Mucosa of descending colon (tissue), 3 donors: ENCODE measurements around the gene TTC8. TPM values are rescaled to one million over a fixed set of nuclear protein-coding genes. Genes with fewer than 3 reads are reported as not detected.

Source experiments
- ATAC-seq: fragments of 200-7000 bp; cut with Tn5 transposase; one replicate; pipeline ENCODE4 v1.9.1; 2020; ENCODE audit warnings: mild to moderate bottlenecking, moderate library complexity
- DNase-seq, 3 donors: peaks; one replicate each; pipeline ENCODE4 v3.0.0-alpha.2; 2020
- H3K36me3 ChIP-seq: fragments of 200-600 bp; one replicate; pipeline ENCODE4 v1.8.0; 2021; ENCODE audit warnings: low read depth, mild to moderate bottlenecking
- H3K4me1 ChIP-seq: fragments of 200-600 bp; one replicate; pipeline ENCODE4 v1.8.0; 2021; ENCODE audit warnings: low read depth, mild to moderate bottlenecking
- H3K4me3 ChIP-seq: fragments of 200-600 bp; one replicate; pipeline ENCODE4 v1.8.0; 2021; ENCODE audit warnings: mild to moderate bottlenecking
- H3K9me3 ChIP-seq: fragments of 200-600 bp; one replicate; pipeline ENCODE4 v1.8.0; 2021; ENCODE audit warnings: mild to moderate bottlenecking
- CTCF ChIP-seq: fragments of 200-600 bp; IDR thresholded peaks from one replicate; pipeline ENCODE4 v1.8.0; 2022; ENCODE audit warnings: antibody characterized with exemption, mild to moderate bottlenecking
- intact Hi-C, 2 donors: fragments of 100-400 bp; cut with DNase I in 1 of 2; cut with micrococcal nuclease in 1 of 2; formaldehyde crosslinking; loops; one replicate each; pipeline versions ENCODE4 v1.11.0 to v1.11.1; 2022; cut with DNase I, micrococcal nuclease
- total RNA-seq, 3 donors: library from RNA; stranded (reverse); fragmentation: NEBNext Ultra II Directional in 2 of 3; extraction: Animal tissue kit (Norgen Biotek cat#: 25700) in 2 of 3; gene quantifications; one replicate each; pipeline versions ENCODE4 v1.2.1 to v1.2.4, GENCODE V29; 2021 to 2023
- donor health status: DM: no; HTN: no; CAD: no; lungs with moderate emphysema.
- donor health status: DM: no; HTN: no; CAD: no.
- donor health status: DM: no; HTN: yes; CAD: no.

TTC8 gene
- total RNA-seq, 3 donors from 2014 or later: 12.5 to 20.2 (median 14.1) TPM

- TF ChIP-seq CTCF: no peak
- peak; percentile 50 for ATAC-seq
- DNase-seq: peak in 1 of 3 donors; percentile 1
- H3K4me1 ChIP-seq: no peaks in the 10 kb centered on the region
- no peaks in the 10 kb centered on the region for H3K36me3 ChIP-seq
- no peak overlapping the region for H3K4me3 ChIP-seq
- intact Hi-C loops: no loop called here
- H3K9me3 ChIP-seq: no peaks in the 10 kb centered on the region
These were observed 70.7 kb downstream of the TTC8 start for GRCh38 chr14:88895116-88895515.

- Histone ChIP-seq H3K4me1 (no peaks in the 10 kb centered on the region), H3K4me3 (no peak overlapping the region), H3K36me3 (no peaks in the 10 kb centered on the region), H3K9me3 (no peaks in the 10 kb centered on the region)
- ATAC-seq: no peak
- TF ChIP-seq CTCF: no peak
- intact Hi-C loops: no loop called here
- no peak for DNase-seq
These were observed 76.7 kb downstream of the TTC8 start for GRCh38 chr14:88901189-88901588.

- ATAC-seq: no peak
- no peak for DNase-seq
- no peak for TF ChIP-seq CTCF
- H3K4me1 ChIP-seq: no peaks in the 10 kb centered on the region
- no peak overlapping the region for H3K4me3 ChIP-seq
- intact Hi-C loops: no loop called here
- no peaks in the 10 kb centered on the region for H3K9me3 ChIP-seq
- H3K36me3 ChIP-seq: no peaks in the 10 kb centered on the region
These were observed 77.5 kb downstream of the TTC8 start for GRCh38 chr14:88901991-88902390.

GRCh38 chr14:88902850-88903249 is 78.4 kb downstream of the TTC8 start:
- DNase-seq (no peak), ATAC-seq (no peak)
- H3K9me3 ChIP-seq: no peaks in the 10 kb centered on the region
- no peak overlapping the region for H3K4me3 ChIP-seq
- no peak for TF ChIP-seq CTCF
- intact Hi-C loops: no loop called here
- H3K4me1 ChIP-seq: no peaks in the 10 kb centered on the region
- no peaks in the 10 kb centered on the region for H3K36me3 ChIP-seq

- no peaks in the 10 kb centered on the region for H3K36me3 ChIP-seq
- H3K4me1 ChIP-seq: no peaks in the 10 kb centered on the region
- ATAC-seq: no peak
- no peak for DNase-seq
- intact Hi-C loops: no loop called here
- TF ChIP-seq CTCF: no peak
- no peak overlapping the region for H3K4me3 ChIP-seq
- H3K9me3 ChIP-seq: no peaks in the 10 kb centered on the region
These were observed 79.8 kb downstream of the TTC8 start for GRCh38 chr14:88904206-88904647.

- H3K36me3 ChIP-seq: no peaks in the 10 kb centered on the region
- H3K4me1 ChIP-seq: no peaks in the 10 kb centered on the region
- H3K4me3 ChIP-seq: no peak overlapping the region
- DNase-seq: no peak
- no peak for ATAC-seq
- no peak for TF ChIP-seq CTCF
- intact Hi-C loops: no loop called here
- H3K9me3 ChIP-seq: no peaks in the 10 kb centered on the region
These were observed 80.4 kb downstream of the TTC8 start for GRCh38 chr14:88904864-88905263.
